ENCODE results near the gene AKAP7.
"Not testable (repeated sequence)": the region's sequence is repeated elsewhere in the genome, so short reads cannot be mapped to it uniquely, and the experiment has no call there.

The AKAP7 gene

DNA sequence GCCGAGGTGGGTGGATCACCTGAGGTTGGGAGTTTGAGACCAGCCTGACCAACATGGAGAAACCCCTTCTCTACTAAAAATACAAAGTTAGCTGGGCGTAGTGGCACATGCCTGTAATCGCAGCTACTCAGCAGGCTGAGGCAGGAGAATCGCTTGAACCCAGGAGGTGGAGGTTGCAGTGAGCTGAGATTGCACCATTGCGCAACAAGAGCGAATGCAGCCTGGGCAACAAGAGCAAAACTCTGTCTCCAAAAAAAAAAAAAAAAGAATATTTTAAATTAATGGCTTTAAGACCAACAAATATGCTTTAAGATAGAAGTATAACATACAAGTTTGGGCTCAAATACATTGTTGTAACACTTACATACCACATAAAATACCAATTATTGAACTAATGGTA lies 125.7 kb downstream of the AKAP7 start:
- not testable (repeated sequence) for H3K9ac ChIP-seq (ENCODE audit: low read depth in 1 of 2, low read length in 2 of 2); H3K4me3 ChIP-seq (ENCODE audit: low read depth in 1 of 2, low read length in 2 of 2); H3K27me3 ChIP-seq (ENCODE audit: control insufficient read depth in 1 of 2, insufficient read depth in 2 of 2, low read length in 2 of 2); H3K27ac ChIP-seq (ENCODE audit: low read depth, low read length); H3K36me3 ChIP-seq (ENCODE audit: control insufficient read depth in 1 of 2, insufficient read depth in 2 of 2, low read length in 2 of 2); H3K9me3 ChIP-seq (ENCODE audit: control insufficient read depth in 1 of 2, low read length in 2 of 2)
- peaks cover 8 to 27% of the 10 kb centered on the region in 2 donors for H3K4me1 ChIP-seq (ENCODE audit: control insufficient read depth in 1 of 2, insufficient read depth in 2 of 2, low read length in 2 of 2)

GRCh38 chr6:131262060-131262459 lies 126.8 kb downstream of the AKAP7 start:
- Histone ChIP-seq H3K27me3 (ENCODE audit: control insufficient read depth in 1 of 2, insufficient read depth in 2 of 2, low read length in 2 of 2) (no peaks in the 10 kb centered on the region), H3K9me3 (ENCODE audit: control insufficient read depth in 1 of 2, low read length in 2 of 2) (no peaks in the 10 kb centered on the region), H3K4me3 (ENCODE audit: low read depth in 1 of 2, low read length in 2 of 2) (no peak overlapping the region), H3K36me3 (ENCODE audit: control insufficient read depth in 1 of 2, insufficient read depth in 2 of 2, low read length in 2 of 2) (peaks cover 0 to 8% of the 10 kb centered on the region in 2 donors), H3K9ac (ENCODE audit: low read depth in 1 of 2, low read length in 2 of 2) (no peak overlapping the region), H3K4me1 (ENCODE audit: control insufficient read depth in 1 of 2, insufficient read depth in 2 of 2, low read length in 2 of 2) (peaks cover 8 to 22% of the 10 kb centered on the region in 2 donors), H3K27ac (ENCODE audit: low read depth, low read length) (no peak overlapping the region)

DNA sequence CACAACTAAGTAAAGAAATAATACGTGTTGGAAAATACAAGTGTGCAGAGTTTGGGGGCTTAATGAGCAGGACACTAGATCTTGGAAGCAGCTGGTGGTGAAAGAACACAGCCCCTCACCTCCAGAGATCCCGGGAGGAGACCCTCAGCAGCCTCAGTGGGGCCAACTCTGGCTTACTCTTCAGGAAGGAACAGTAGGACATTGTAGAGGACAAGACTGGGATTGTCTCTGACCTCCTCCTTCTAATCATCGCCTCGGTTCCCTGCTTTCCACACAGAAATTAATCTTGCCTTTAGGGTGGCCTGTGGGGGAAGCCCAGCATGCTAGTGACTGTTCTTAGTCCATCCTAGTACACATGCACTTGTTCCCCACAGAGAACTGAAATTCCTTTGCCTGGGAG lies 130.7 kb downstream of the AKAP7 start:
- Histone ChIP-seq H3K27me3 (ENCODE audit: control insufficient read depth in 1 of 2, insufficient read depth in 2 of 2, low read length in 2 of 2) (no peaks in the 10 kb centered on the region), H3K4me1 (ENCODE audit: control insufficient read depth in 1 of 2, insufficient read depth in 2 of 2, low read length in 2 of 2) (no peaks in the 10 kb centered on the region), H3K27ac (ENCODE audit: low read depth, low read length) (no peak overlapping the region), H3K9ac (ENCODE audit: low read depth in 1 of 2, low read length in 2 of 2) (no peak overlapping the region), H3K36me3 (ENCODE audit: control insufficient read depth in 1 of 2, insufficient read depth in 2 of 2, low read length in 2 of 2) (peaks cover 22 to 23% of the 10 kb centered on the region in 2 donors), H3K4me3 (ENCODE audit: low read depth in 1 of 2, low read length in 2 of 2) (no peak overlapping the region), H3K9me3 (ENCODE audit: control insufficient read depth in 1 of 2, low read length in 2 of 2) (peaks cover 8 to 17% of the 10 kb centered on the region in 2 donors)

DNA sequence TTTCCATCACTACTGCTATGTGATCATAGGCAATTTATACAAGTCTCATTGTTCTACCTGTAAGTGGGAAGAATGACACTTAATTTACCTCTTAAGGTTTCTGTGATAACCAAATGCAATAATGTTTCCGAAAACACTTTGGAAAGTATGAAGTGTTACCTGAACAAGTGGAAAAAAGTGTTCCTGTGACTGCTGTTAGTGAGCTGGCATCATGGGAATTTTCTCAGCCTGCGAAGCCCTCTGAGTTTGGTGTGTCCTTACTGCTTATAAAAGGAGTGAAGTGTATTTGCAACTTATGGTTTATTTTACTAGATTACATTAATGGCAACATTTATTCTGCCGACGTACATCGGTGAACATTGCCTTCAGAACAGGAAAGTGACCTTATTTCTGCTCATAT lies 133.0 kb downstream of the AKAP7 start:
- Histone ChIP-seq H3K27me3 (ENCODE audit: control insufficient read depth in 1 of 2, insufficient read depth in 2 of 2, low read length in 2 of 2) (no peaks in the 10 kb centered on the region), H3K9ac (ENCODE audit: low read depth in 1 of 2, low read length in 2 of 2) (no peak overlapping the region), H3K27ac (ENCODE audit: low read depth, low read length) (no peak overlapping the region), H3K4me1 (ENCODE audit: control insufficient read depth in 1 of 2, insufficient read depth in 2 of 2, low read length in 2 of 2) (no peaks in the 10 kb centered on the region), H3K36me3 (ENCODE audit: control insufficient read depth in 1 of 2, insufficient read depth in 2 of 2, low read length in 2 of 2) (peaks cover 20 to 23% of the 10 kb centered on the region in 2 donors), H3K4me3 (ENCODE audit: low read depth in 1 of 2, low read length in 2 of 2) (no peak overlapping the region), H3K9me3 (ENCODE audit: control insufficient read depth in 1 of 2, low read length in 2 of 2) (peaks cover 8 to 17% of the 10 kb centered on the region in 2 donors)

GRCh38 chr6:131269565-131270391 lies 134.5 kb downstream of the AKAP7 start:
- Histone ChIP-seq H3K27me3 (ENCODE audit: control insufficient read depth in 1 of 2, insufficient read depth in 2 of 2, low read length in 2 of 2) (no peaks in the 10 kb centered on the region), H3K9ac (ENCODE audit: low read depth in 1 of 2, low read length in 2 of 2) (no peak overlapping the region), H3K27ac (ENCODE audit: low read depth, low read length) (no peak overlapping the region), H3K9me3 (ENCODE audit: control insufficient read depth in 1 of 2, low read length in 2 of 2) (peaks cover 8 to 17% of the 10 kb centered on the region in 2 donors), H3K36me3 (ENCODE audit: control insufficient read depth in 1 of 2, insufficient read depth in 2 of 2, low read length in 2 of 2) (peaks cover 17 to 23% of the 10 kb centered on the region in 2 donors), H3K4me1 (ENCODE audit: control insufficient read depth in 1 of 2, insufficient read depth in 2 of 2, low read length in 2 of 2) (no peaks in the 10 kb centered on the region), H3K4me3 (ENCODE audit: low read depth in 1 of 2, low read length in 2 of 2) (no peak overlapping the region)

GRCh38 chr6:131270534-131270933 lies 135.3 kb downstream of the AKAP7 start:
- no peak overlapping the region for H3K27ac ChIP-seq (ENCODE audit: low read depth, low read length)
- H3K9ac ChIP-seq (ENCODE audit: low read depth in 1 of 2, low read length in 2 of 2), result no peak overlapping the region
- H3K36me3 ChIP-seq (ENCODE audit: control insufficient read depth in 1 of 2, insufficient read depth in 2 of 2, low read length in 2 of 2), result peaks cover 17 to 23% of the 10 kb centered on the region in 2 donors
- H3K27me3 ChIP-seq (ENCODE audit: control insufficient read depth in 1 of 2, insufficient read depth in 2 of 2, low read length in 2 of 2), result no peaks in the 10 kb centered on the region
- no peaks in the 10 kb centered on the region for H3K4me1 ChIP-seq (ENCODE audit: control insufficient read depth in 1 of 2, insufficient read depth in 2 of 2, low read length in 2 of 2)
- peaks cover 8 to 17% of the 10 kb centered on the region in 2 donors for H3K9me3 ChIP-seq (ENCODE audit: control insufficient read depth in 1 of 2, low read length in 2 of 2)
- no peak overlapping the region for H3K4me3 ChIP-seq (ENCODE audit: low read depth in 1 of 2, low read length in 2 of 2)

- Histone ChIP-seq H3K9ac (ENCODE audit: low read depth in 1 of 2, low read length in 2 of 2) (no peak overlapping the region), H3K27ac (ENCODE audit: low read depth, low read length) (no peak overlapping the region), H3K4me3 (ENCODE audit: low read depth in 1 of 2, low read length in 2 of 2) (no peak overlapping the region), H3K9me3 (ENCODE audit: control insufficient read depth in 1 of 2, low read length in 2 of 2) (peaks cover 3 to 6% of the 10 kb centered on the region in 2 donors), H3K4me1 (ENCODE audit: control insufficient read depth in 1 of 2, insufficient read depth in 2 of 2, low read length in 2 of 2) (peaks cover 0 to 4% of the 10 kb centered on the region in 2 donors), H3K27me3 (ENCODE audit: control insufficient read depth in 1 of 2, insufficient read depth in 2 of 2, low read length in 2 of 2) (no peaks in the 10 kb centered on the region), H3K36me3 (ENCODE audit: control insufficient read depth in 1 of 2, insufficient read depth in 2 of 2, low read length in 2 of 2) (peaks cover 4% of the 10 kb centered on the region in 2 donors)
These were observed 140.0 kb downstream of the AKAP7 start for GRCh38 chr6:131275273-131275672.

GRCh38 chr6:131277591-131277990 lies 142.3 kb downstream of the AKAP7 start:
- H3K27me3 ChIP-seq (ENCODE audit: control insufficient read depth in 1 of 2, insufficient read depth in 2 of 2, low read length in 2 of 2), result no peaks in the 10 kb centered on the region
- no peak overlapping the region for H3K27ac ChIP-seq (ENCODE audit: low read depth, low read length)
- peaks cover 13 to 20% of the 10 kb centered on the region in 2 donors for H3K4me1 ChIP-seq (ENCODE audit: control insufficient read depth in 1 of 2, insufficient read depth in 2 of 2, low read length in 2 of 2)
- peaks cover 0 to 3% of the 10 kb centered on the region in 2 donors for H3K36me3 ChIP-seq (ENCODE audit: control insufficient read depth in 1 of 2, insufficient read depth in 2 of 2, low read length in 2 of 2)
- no peaks in the 10 kb centered on the region for H3K9me3 ChIP-seq (ENCODE audit: control insufficient read depth in 1 of 2, low read length in 2 of 2)
- H3K9ac ChIP-seq (ENCODE audit: low read depth in 1 of 2, low read length in 2 of 2), result no peak overlapping the region
- no peak overlapping the region for H3K4me3 ChIP-seq (ENCODE audit: low read depth in 1 of 2, low read length in 2 of 2)

GRCh38 chr6:131281471-131282270 lies 146.4 kb downstream of the AKAP7 start:
- no peak overlapping the region for H3K27ac ChIP-seq (ENCODE audit: low read depth, low read length)
- peaks cover 6 to 11% of the 10 kb centered on the region in 2 donors for H3K36me3 ChIP-seq (ENCODE audit: control insufficient read depth in 1 of 2, insufficient read depth in 2 of 2, low read length in 2 of 2)
- peaks cover 13 to 21% of the 10 kb centered on the region in 2 donors for H3K4me1 ChIP-seq (ENCODE audit: control insufficient read depth in 1 of 2, insufficient read depth in 2 of 2, low read length in 2 of 2)
- no peak overlapping the region for H3K9ac ChIP-seq (ENCODE audit: low read depth in 1 of 2, low read length in 2 of 2)
- no peaks in the 10 kb centered on the region for H3K27me3 ChIP-seq (ENCODE audit: control insufficient read depth in 1 of 2, insufficient read depth in 2 of 2, low read length in 2 of 2)
- H3K4me3 ChIP-seq (ENCODE audit: low read depth in 1 of 2, low read length in 2 of 2), result no peak overlapping the region
- no peaks in the 10 kb centered on the region for H3K9me3 ChIP-seq (ENCODE audit: control insufficient read depth in 1 of 2, low read length in 2 of 2)

DNA sequence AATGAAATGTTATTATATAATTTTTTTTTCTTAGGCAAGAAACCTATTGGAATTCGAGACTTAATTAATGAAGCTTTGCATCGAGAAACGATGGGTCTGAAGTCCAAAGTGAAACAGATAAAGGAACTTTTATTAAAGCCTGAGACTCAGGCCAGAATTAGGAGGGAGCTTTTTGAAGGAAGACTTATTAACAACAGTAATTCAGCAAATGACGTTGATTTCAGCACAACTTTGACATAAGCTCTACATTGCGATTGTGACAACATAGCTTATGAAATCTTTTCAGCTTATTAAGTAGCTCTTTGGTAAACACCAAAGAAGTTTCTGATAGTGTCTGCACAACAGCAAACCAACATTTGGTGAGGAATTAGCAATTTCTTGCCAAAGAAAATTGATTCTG lies 147.1 kb downstream of the AKAP7 start:
- H3K9me3 ChIP-seq (ENCODE audit: control insufficient read depth in 1 of 2, low read length in 2 of 2), result no peaks in the 10 kb centered on the region
- H3K4me1 ChIP-seq (ENCODE audit: control insufficient read depth in 1 of 2, insufficient read depth in 2 of 2, low read length in 2 of 2), result peaks cover 13 to 19% of the 10 kb centered on the region in 2 donors
- H3K4me3 ChIP-seq (ENCODE audit: low read depth in 1 of 2, low read length in 2 of 2), result no peak overlapping the region
- no peak overlapping the region for H3K27ac ChIP-seq (ENCODE audit: low read depth, low read length)
- H3K27me3 ChIP-seq (ENCODE audit: control insufficient read depth in 1 of 2, insufficient read depth in 2 of 2, low read length in 2 of 2), result no peaks in the 10 kb centered on the region
- H3K9ac ChIP-seq (ENCODE audit: low read depth in 1 of 2, low read length in 2 of 2), result no peak overlapping the region
- peaks cover 6 to 11% of the 10 kb centered on the region in 2 donors for H3K36me3 ChIP-seq (ENCODE audit: control insufficient read depth in 1 of 2, insufficient read depth in 2 of 2, low read length in 2 of 2)
